GM12878 (cell line): ENCODE data around the gene MESD. TPM values are rescaled to one million over a fixed set of nuclear protein-coding genes. Genes with fewer than 3 reads are reported as not detected.

Experiments
- BMI1 ChIP-seq: fragments of 450-650 bp; IDR thresholded peaks from 2 replicates; pipeline ENCODE4 v1.6.1; 2016; ENCODE audit warnings: mild to moderate bottlenecking, moderate library complexity, borderline replicate concordance
- BRCA1 ChIP-seq: IDR thresholded peaks from 2 replicates; pipeline ENCODE4 v1.6.1; 2011; ENCODE audit warnings: low read depth, low read length, improper control_type of control experiment
- DPF2 ChIP-seq: fragments of 450-650 bp; IDR thresholded peaks from 2 replicates; pipeline ENCODE4 v1.6.1; 2017; ENCODE audit warnings: mild to moderate bottlenecking
- EZH2 ChIP-seq: IDR thresholded peaks from 2 replicates; pipeline ENCODE4 v1.6.1; 2012; ENCODE audit warnings: low read depth, mild to moderate bottlenecking, control low read depth, inconsistent platforms, low read length, borderline replicate concordance; ENCODE audit not compliant: control insufficient read depth
- FOXM1 ChIP-seq: IDR thresholded peaks from 2 replicates; pipeline ENCODE4 v1.6.1; 2012; ENCODE audit warnings: low read depth, mild to moderate bottlenecking, inconsistent platforms, low read length, moderate library complexity
- HDGF ChIP-seq: fragments of 450-650 bp; IDR thresholded peaks from 2 replicates; pipeline ENCODE4 v1.6.1; 2016; ENCODE audit warnings: antibody characterized with exemption
- MTA2 ChIP-seq: fragments of 450-650 bp; IDR thresholded peaks from 2 replicates; pipeline ENCODE4 v1.6.1; 2016; ENCODE audit warnings: low read depth, mild to moderate bottlenecking, moderate library complexity
- NFYA ChIP-seq: IDR thresholded peaks from 2 replicates; pipeline ENCODE4 v1.6.1; 2011; ENCODE audit warnings: low read depth, mild to moderate bottlenecking, low read length, improper control_type of control experiment, borderline replicate concordance
- NFYB ChIP-seq: IDR thresholded peaks from 2 replicates; pipeline ENCODE4 v1.6.1; 2011; ENCODE audit warnings: low read depth, mild to moderate bottlenecking, low read length, improper control_type of control experiment, moderate library complexity; ENCODE audit not compliant: insufficient read depth
- RAD51 ChIP-seq: fragments of 450-650 bp; IDR thresholded peaks from 2 replicates; pipeline ENCODE4 v1.6.1; 2016; ENCODE audit warnings: moderate library complexity, mild to moderate bottlenecking, inconsistent platforms
- RBBP5 ChIP-seq: fragments of 200-600 bp; sonication (generic); conservative IDR thresholded peaks from 2 replicates; pipeline ENCODE4 v1.6.1; 2016
- SMAD5 ChIP-seq: IDR thresholded peaks from 2 replicates; pipeline ENCODE4 v1.6.1; 2016; ENCODE audit warnings: antibody characterized with exemption, low read depth
- TCF7 ChIP-seq: IDR thresholded peaks from 2 replicates; pipeline ENCODE4 v1.6.1; 2014; ENCODE audit warnings: antibody characterized with exemption, borderline replicate concordance
- WRNIP1 ChIP-seq: IDR thresholded peaks from 2 replicates; pipeline ENCODE4 v1.6.1; 2011; ENCODE audit warnings: low read depth, low read length, improper control_type of control experiment, borderline replicate concordance
- polyA plus RNA-seq, 11 experiments: library from polyadenylated mRNA; depleted of rRNA in 4 of 11; unstranded in 6 of 11; stranded (reverse) in 5 of 11; fragments of >200 nt; fragmentation: Nextera tagmentation in 4 of 11; fragmentation: Illumina TruSeq in 1 of 11; extraction: Ambion mirVana in 4 of 11; extraction: Trizol in 1 of 11; gene quantifications; 1 replicate in 1 of 11; 2 replicates in 10 of 11; pipeline versions ENCODE4 v1.2.1 to v1.2.3, GENCODE V29; 2011 to 2016; ENCODE audit warnings: inconsistent platforms in 2 of 11, missing spikeins in 2 of 11, low read depth in 1 of 11
- total RNA-seq, 4 experiments: library from RNA; depleted of rRNA in 3 of 4; stranded (reverse); fragments of >200 nt in 3 of 4; fragmentation: Illumina TruSeq in 1 of 4; extraction: Trizol in 1 of 4; gene quantifications; 2 replicates each; pipeline versions ENCODE4 v1.2.1 to v1.2.3, GENCODE V29; 2013 to 2021
- TF ChIP-seq, protein P1 (sequence below): IDR thresholded peaks from 2 replicates; pipeline ENCODE4 v1.6.1; 2011; ENCODE audit warnings: low read depth, mild to moderate bottlenecking, low read length, moderate library complexity, borderline replicate concordance; ENCODE audit errors: extremely low read depth
- TF ChIP-seq, protein P2 (sequence below): fragments of 150-350 bp; IDR thresholded peaks from 2 replicates; pipeline ENCODE4 v1.6.1; 2016; ENCODE audit warnings: low read depth, low read length
- TF ChIP-seq, protein P3 (sequence below): IDR thresholded peaks from 2 replicates; pipeline ENCODE4 v1.6.1; 2011; ENCODE audit warnings: borderline replicate concordance, low read depth, mild to moderate bottlenecking, moderate library complexity, mixed read lengths, low read length; ENCODE audit not compliant: insufficient read depth; ENCODE audit errors: extremely low read length
- TF ChIP-seq, protein P4 (sequence below): IDR thresholded peaks from 2 replicates; pipeline ENCODE4 v1.6.1; 2011; ENCODE audit warnings: borderline replicate concordance, low read depth, mild to moderate bottlenecking, moderate library complexity, low read length; ENCODE audit not compliant: insufficient read depth, poor library complexity, severe bottlenecking

The MESD gene
- total and polyA plus RNA-seq, 10 of the 15 experiments (the other 5 are each of a cell fraction or from before 2014, with no cell fraction given) = 10.2 to 39.8 (median 20.9) TPM

DNA sequence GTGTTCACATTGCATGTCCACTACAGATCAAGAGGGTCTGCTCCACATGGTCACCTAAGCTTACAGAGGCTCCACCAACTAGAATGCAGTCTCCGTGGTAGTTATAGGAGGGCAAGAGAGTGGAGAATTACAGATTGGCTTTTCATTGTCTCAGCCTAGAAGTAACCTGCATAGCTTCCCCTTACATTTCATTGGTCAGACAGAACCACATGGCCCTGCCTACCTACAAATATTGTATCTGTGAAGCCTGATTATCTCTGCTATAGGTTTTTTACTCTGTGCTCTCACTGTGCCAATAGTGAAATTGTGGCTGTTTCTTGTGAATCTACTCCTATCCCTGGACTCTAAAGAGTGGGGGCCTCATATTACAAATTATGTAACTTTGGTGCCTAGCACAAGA lies 8.6 kb upstream of the MESD start (continued):
- no peak for TF ChIP-seq HDGF
- no peak; the same call in 1 of the 2 replicates for TF ChIP-seq NFYA
- TF ChIP-seq MTA2 = no peak
- no peak for TF ChIP-seq DPF2
- TF ChIP-seq WRNIP1 = no peak
- no peak for TF ChIP-seq BMI1
- TF ChIP-seq BRCA1 = no peak
- TF ChIP-seq, protein P1, sequence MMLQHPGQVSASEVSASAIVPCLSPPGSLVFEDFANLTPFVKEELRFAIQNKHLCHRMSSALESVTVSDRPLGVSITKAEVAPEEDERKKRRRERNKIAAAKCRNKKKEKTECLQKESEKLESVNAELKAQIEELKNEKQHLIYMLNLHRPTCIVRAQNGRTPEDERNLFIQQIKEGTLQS = no peak
- no peak for TF ChIP-seq TCF7
- no peak for TF ChIP-seq EZH2
- peak; percentile 61; the same call in 1 of the 2 replicates for TF ChIP-seq RAD51
- TF ChIP-seq, protein P2, sequence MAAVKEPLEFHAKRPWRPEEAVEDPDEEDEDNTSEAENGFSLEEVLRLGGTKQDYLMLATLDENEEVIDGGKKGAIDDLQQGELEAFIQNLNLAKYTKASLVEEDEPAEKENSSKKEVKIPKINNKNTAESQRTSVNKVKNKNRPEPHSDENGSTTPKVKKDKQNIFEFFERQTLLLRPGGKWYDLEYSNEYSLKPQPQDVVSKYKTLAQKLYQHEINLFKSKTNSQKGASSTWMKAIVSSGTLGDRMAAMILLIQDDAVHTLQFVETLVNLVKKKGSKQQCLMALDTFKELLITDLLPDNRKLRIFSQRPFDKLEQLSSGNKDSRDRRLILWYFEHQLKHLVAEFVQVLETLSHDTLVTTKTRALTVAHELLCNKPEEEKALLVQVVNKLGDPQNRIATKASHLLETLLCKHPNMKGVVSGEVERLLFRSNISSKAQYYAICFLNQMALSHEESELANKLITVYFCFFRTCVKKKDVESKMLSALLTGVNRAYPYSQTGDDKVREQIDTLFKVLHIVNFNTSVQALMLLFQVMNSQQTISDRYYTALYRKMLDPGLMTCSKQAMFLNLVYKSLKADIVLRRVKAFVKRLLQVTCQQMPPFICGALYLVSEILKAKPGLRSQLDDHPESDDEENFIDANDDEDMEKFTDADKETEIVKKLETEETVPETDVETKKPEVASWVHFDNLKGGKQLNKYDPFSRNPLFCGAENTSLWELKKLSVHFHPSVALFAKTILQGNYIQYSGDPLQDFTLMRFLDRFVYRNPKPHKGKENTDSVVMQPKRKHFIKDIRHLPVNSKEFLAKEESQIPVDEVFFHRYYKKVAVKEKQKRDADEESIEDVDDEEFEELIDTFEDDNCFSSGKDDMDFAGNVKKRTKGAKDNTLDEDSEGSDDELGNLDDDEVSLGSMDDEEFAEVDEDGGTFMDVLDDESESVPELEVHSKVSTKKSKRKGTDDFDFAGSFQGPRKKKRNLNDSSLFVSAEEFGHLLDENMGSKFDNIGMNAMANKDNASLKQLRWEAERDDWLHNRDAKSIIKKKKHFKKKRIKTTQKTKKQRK = no peak
- no peak for TF ChIP-seq RBBP5
- TF ChIP-seq, protein P3, sequence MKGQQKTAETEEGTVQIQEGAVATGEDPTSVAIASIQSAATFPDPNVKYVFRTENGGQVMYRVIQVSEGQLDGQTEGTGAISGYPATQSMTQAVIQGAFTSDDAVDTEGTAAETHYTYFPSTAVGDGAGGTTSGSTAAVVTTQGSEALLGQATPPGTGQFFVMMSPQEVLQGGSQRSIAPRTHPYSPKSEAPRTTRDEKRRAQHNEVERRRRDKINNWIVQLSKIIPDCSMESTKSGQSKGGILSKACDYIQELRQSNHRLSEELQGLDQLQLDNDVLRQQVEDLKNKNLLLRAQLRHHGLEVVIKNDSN = peak; percentile 52
- TF ChIP-seq SMAD5 = no peak
- no peak for TF ChIP-seq FOXM1
- TF ChIP-seq NFYB = peak; percentile 99
- TF ChIP-seq, protein P4, sequence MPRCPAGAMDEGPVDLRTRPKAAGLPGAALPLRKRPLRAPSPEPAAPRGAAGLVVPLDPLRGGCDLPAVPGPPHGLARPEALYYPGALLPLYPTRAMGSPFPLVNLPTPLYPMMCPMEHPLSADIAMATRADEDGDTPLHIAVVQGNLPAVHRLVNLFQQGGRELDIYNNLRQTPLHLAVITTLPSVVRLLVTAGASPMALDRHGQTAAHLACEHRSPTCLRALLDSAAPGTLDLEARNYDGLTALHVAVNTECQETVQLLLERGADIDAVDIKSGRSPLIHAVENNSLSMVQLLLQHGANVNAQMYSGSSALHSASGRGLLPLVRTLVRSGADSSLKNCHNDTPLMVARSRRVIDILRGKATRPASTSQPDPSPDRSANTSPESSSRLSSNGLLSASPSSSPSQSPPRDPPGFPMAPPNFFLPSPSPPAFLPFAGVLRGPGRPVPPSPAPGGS = no peak
